H9 (cell line): ENCODE measurements around the gene NIFK. TPM values are rescaled to one million over a fixed set of nuclear protein-coding genes. Genes with fewer than 3 reads are reported as not detected.

Source experiments
- DNase-seq: peaks from one replicate; pipeline ENCODE4 v3.0.0-alpha.2; 2017
- H2AFZ ChIP-seq: one replicate; pipeline ENCODE4 v1.6.1; 2013; ENCODE audit warnings: mild to moderate bottlenecking, low read length, control low read depth, moderate library complexity
- H2AK5ac ChIP-seq: 2 replicates; pipeline ENCODE4 v1.6.1; 2013; ENCODE audit warnings: low read length, control low read depth, mixed read lengths; ENCODE audit not compliant: insufficient read length
- H2BK120ac ChIP-seq: one replicate; pipeline ENCODE4 v1.6.1; 2013; ENCODE audit warnings: low read depth, mild to moderate bottlenecking, low read length, control low read depth, inconsistent platforms; ENCODE audit not compliant: poor library complexity, severe bottlenecking
- H2BK12ac ChIP-seq: 2 replicates; pipeline ENCODE4 v1.6.1; 2013; ENCODE audit warnings: low read length, control low read depth, mixed read lengths, low read depth; ENCODE audit not compliant: insufficient read length
- H2BK15ac ChIP-seq: 2 replicates; pipeline ENCODE4 v1.6.1; 2013; ENCODE audit warnings: low read depth, low read length, control low read depth
- H2BK20ac ChIP-seq: one replicate; pipeline ENCODE4 v1.6.1; 2013; ENCODE audit warnings: low read depth, mild to moderate bottlenecking, low read length, control low read depth, inconsistent platforms; ENCODE audit not compliant: poor library complexity, severe bottlenecking
- H2BK5ac ChIP-seq: 2 replicates; pipeline ENCODE4 v1.6.1; 2013; ENCODE audit warnings: low read length, control low read depth, mixed read lengths; ENCODE audit not compliant: insufficient read length
- H3K14ac ChIP-seq: 2 replicates; pipeline ENCODE4 v1.6.1; 2013; ENCODE audit warnings: low read length, control low read depth; ENCODE audit not compliant: insufficient read depth
- H3K18ac ChIP-seq: 2 replicates; pipeline ENCODE4 v1.6.1; 2013; ENCODE audit warnings: low read depth, mild to moderate bottlenecking, mixed read lengths, low read length, control low read depth; ENCODE audit not compliant: insufficient read length
- H3K23ac ChIP-seq: 2 replicates; pipeline ENCODE4 v1.6.1; 2013; ENCODE audit warnings: low read length, control low read depth, mixed read lengths, low read depth; ENCODE audit not compliant: insufficient read length
- H3K23me2 ChIP-seq: 2 replicates; pipeline ENCODE4 v1.6.1; 2013; ENCODE audit warnings: low read depth, mild to moderate bottlenecking, mixed read lengths, low read length, control low read depth; ENCODE audit not compliant: insufficient read length, poor library complexity, severe bottlenecking
- H3K27ac ChIP-seq: 2 replicates; pipeline ENCODE4 v1.5.1; 2013; ENCODE audit warnings: low read length, control low read depth, mixed read lengths, low read depth; ENCODE audit not compliant: insufficient read length
- H3K27me3 ChIP-seq: 2 replicates; pipeline ENCODE4 v1.6.1; 2013; ENCODE audit warnings: low read length, control low read depth, inconsistent platforms; ENCODE audit not compliant: insufficient read depth
- H3K4ac ChIP-seq: 2 replicates; pipeline ENCODE4 v1.6.1; 2013; ENCODE audit warnings: low read depth, mild to moderate bottlenecking, control low read depth, inconsistent platforms, low read length, moderate library complexity
- H3K4me1 ChIP-seq: 2 replicates; pipeline ENCODE4 v1.6.1; 2013; ENCODE audit warnings: low read length, control low read depth, inconsistent platforms; ENCODE audit not compliant: insufficient read depth
- H3K4me2 ChIP-seq: 2 replicates; pipeline ENCODE4 v1.6.1; 2013; ENCODE audit warnings: low read length, control low read depth, mixed read lengths; ENCODE audit not compliant: insufficient read length, insufficient read depth
- H3K56ac ChIP-seq: 2 replicates; pipeline ENCODE4 v1.6.1; 2013; ENCODE audit warnings: low read depth, mild to moderate bottlenecking, mixed read lengths, low read length, control low read depth; ENCODE audit not compliant: insufficient read length
- H3K79me1 ChIP-seq: 2 replicates; pipeline ENCODE4 v1.6.1; 2013; ENCODE audit warnings: low read depth, mild to moderate bottlenecking, moderate library complexity, low read length, control low read depth, inconsistent platforms; ENCODE audit not compliant: insufficient read depth, poor library complexity, severe bottlenecking
- H3K79me2 ChIP-seq: 2 replicates; pipeline ENCODE4 v1.6.1; 2013; ENCODE audit warnings: low read length, control low read depth, inconsistent platforms; ENCODE audit not compliant: insufficient read depth
- H3K9ac ChIP-seq: 2 replicates; pipeline ENCODE4 v1.6.1; 2013; ENCODE audit warnings: low read length, control low read depth, mixed read lengths; ENCODE audit not compliant: insufficient read length; ENCODE audit errors: extremely low read depth
- H3K9me3 ChIP-seq: one replicate; pipeline ENCODE4 v1.6.1; 2013; ENCODE audit warnings: low read depth, low read length, inconsistent platforms; ENCODE audit not compliant: control insufficient read depth
- H3T11ph ChIP-seq: one replicate; pipeline ENCODE4 v1.6.1; 2013; ENCODE audit warnings: mild to moderate bottlenecking, low read length, control low read depth, inconsistent platforms
- H4K20me1 ChIP-seq: one replicate; pipeline ENCODE4 v1.6.1; 2013; ENCODE audit not compliant: control insufficient read depth, insufficient read length, insufficient read depth
- H4K5ac ChIP-seq: 2 replicates; pipeline ENCODE4 v1.6.1; 2013; ENCODE audit warnings: low read depth, mild to moderate bottlenecking, mixed read lengths, low read length, control low read depth; ENCODE audit not compliant: insufficient read length
- H4K8ac ChIP-seq: replicated peaks from 2 replicates; pipeline ENCODE4 v1.6.1; 2013; ENCODE audit warnings: low read length, control low read depth, mixed read lengths, low read depth; ENCODE audit not compliant: insufficient read length
- H4K91ac ChIP-seq: 2 replicates; pipeline ENCODE4 v1.6.1; 2013; ENCODE audit warnings: low read depth, mild to moderate bottlenecking, moderate library complexity, mixed read lengths, low read length, control low read depth; ENCODE audit not compliant: insufficient read length
- H3K27ac Mint-ChIP-seq, 3 experiments: 2 replicates in 2 of 3; 3 replicates in 1 of 3; pipeline ENCODE4 v1.8.0; 2020 to 2021; ENCODE audit warnings: mixed read lengths in 3 of 3, mild to moderate bottlenecking in 1 of 3, moderate library complexity in 1 of 3
- H3K27me3 Mint-ChIP-seq: 2 replicates; pipeline ENCODE4 v1.8.0; 2021; ENCODE audit warnings: low read depth, mild to moderate bottlenecking, moderate library complexity, mixed read lengths
- H3K36me3 Mint-ChIP-seq, 3 experiments: 2 replicates in 2 of 3; 3 replicates in 1 of 3; pipeline ENCODE4 v1.8.0; 2020 to 2021; ENCODE audit warnings: low read depth in 3 of 3, mixed read lengths in 3 of 3; ENCODE audit not compliant: insufficient read depth in 1 of 3
- H3K4me1 Mint-ChIP-seq, 2 experiments: 2 replicates each; pipeline ENCODE4 v1.8.0; 2020; ENCODE audit warnings: mixed read lengths in 2 of 2
- H3K4me3 Mint-ChIP-seq, 2 experiments: 2 replicates in 1 of 2; 3 replicates in 1 of 2; pipeline ENCODE4 v1.8.0; 2020 to 2021; ENCODE audit warnings: mild to moderate bottlenecking in 2 of 2, mixed read lengths in 2 of 2, moderate library complexity in 1 of 2
- H3K9me3 Mint-ChIP-seq, 2 experiments: 2 replicates in 1 of 2; 3 replicates in 1 of 2; pipeline ENCODE4 v1.8.0; 2020; ENCODE audit warnings: mild to moderate bottlenecking in 2 of 2, mixed read lengths in 2 of 2, moderate library complexity in 1 of 2
- CTCF ChIP-seq: fragments of 200-600 bp; sonication (generic); conservative IDR thresholded peaks from 3 replicates; pipeline ENCODE4 v1.8.0; 2021; ENCODE audit warnings: antibody characterized with exemption, mild to moderate bottlenecking
- WGBS: extraction: QIAGEN DNeasy Blood & Tissue Kit; methylation state at CpG from one replicate; pipeline ENCODE4 v1.1.7; 2013; ENCODE audit warnings: missing lambda C conversion rate, low lambda C conversion rate, mixed read lengths; ENCODE audit not compliant: insufficient read length; ENCODE audit errors: extremely low coverage; 5-methylcytosine and 5-hydroxymethylcytosine counted together
- total RNA-seq: library from RNA; stranded (reverse); gene quantifications from 2 replicates; pipeline ENCODE4 v1.2.1, GENCODE V29; 2021

Gene NIFK
- total RNA-seq, 1 experiment from 2014 or later: 180 TPM

GRCh38 chr2:121755237-121756111 is 18.8 kb upstream of the NIFK start, which contains the start of gene TSN:
Gene TSN (plus strand): TSS chr2:121755651. CDS start chr2:121755780, 129 bp downstream.
- no peak for TF ChIP-seq CTCF

More at GRCh38 chr2:121755237-121756111, 18.8 kb upstream of the NIFK start, which contains the start of gene TSN:
- Histone ChIP-seq H4K20me1 (no peaks in the 10 kb centered on the region), H4K8ac (no peak within 1 kb of the TSS), H2AK5ac (no peak within 1 kb of the TSS), H3K79me2 (peaks cover 4% of the 10 kb centered on the region; the same call in 1 of the 2 replicates), H2BK20ac (no peak within 1 kb of the TSS), H3K56ac (no peak within 1 kb of the TSS), H4K5ac (no peak within 1 kb of the TSS), H3K27ac (no peak within 1 kb of the TSS), H3K4me2 (peak within 1 kb of the TSS; percentile 92), H2AFZ (no peak within 1 kb of the TSS), H2BK5ac (no peak within 1 kb of the TSS), H2BK15ac (no peak within 1 kb of the TSS), H3K9ac (peak within 1 kb of the TSS; percentile 77), H3K9me3 (no peaks in the 10 kb centered on the region), H3K27me3 (no peaks in the 10 kb centered on the region), H3K14ac (peak within 1 kb of the TSS; percentile 6), H3K23me2 (peaks cover 6% of the 10 kb centered on the region), H3K79me1 (no peaks in the 10 kb centered on the region), H2BK12ac (no peak within 1 kb of the TSS), H4K91ac (no peak within 1 kb of the TSS), H3T11ph (no peak within 1 kb of the TSS), H3K4ac (no peak within 1 kb of the TSS), H3K23ac (no peak within 1 kb of the TSS), H3K4me1 (no peaks in the 10 kb centered on the region), H3K18ac (peak within 1 kb of the TSS; percentile 22), H2BK120ac (no peak within 1 kb of the TSS)
- no CpG with 5 or more reads among the region's 67 CpGs for WGBS
- Mint-ChIP-seq H3K36me3 (peaks cover 9 to 32% (median 28%) of the 10 kb centered on the region in 3 experiments), H3K27ac (peak within 1 kb of the TSS; percentile 81 to 93 (median 82)), H3K4me1 (peaks cover 11 to 13% of the 10 kb centered on the region in 2 experiments), H3K4me3 (peak within 1 kb of the TSS; percentile 91 to 97), H3K27me3 (no peaks in the 10 kb centered on the region), H3K9me3 (no peaks in the 10 kb centered on the region)
- DNase-seq: peak; percentile 97
